ENCODE data around the gene FAM199X. TPM values are rescaled to one million over a fixed set of nuclear protein-coding genes. Genes with fewer than 3 reads are reported as not detected.
A peak's percentile ranks its signal among the peaks of the same experiment; 100 is the strongest.
"Not testable (repeated sequence)": the region's sequence is repeated elsewhere in the genome, so short reads cannot be mapped to it uniquely, and the experiment has no call there.

Gene FAM199X
- total RNA-seq, 1 donor from 2014 or later, result 80.3 TPM

DNA sequence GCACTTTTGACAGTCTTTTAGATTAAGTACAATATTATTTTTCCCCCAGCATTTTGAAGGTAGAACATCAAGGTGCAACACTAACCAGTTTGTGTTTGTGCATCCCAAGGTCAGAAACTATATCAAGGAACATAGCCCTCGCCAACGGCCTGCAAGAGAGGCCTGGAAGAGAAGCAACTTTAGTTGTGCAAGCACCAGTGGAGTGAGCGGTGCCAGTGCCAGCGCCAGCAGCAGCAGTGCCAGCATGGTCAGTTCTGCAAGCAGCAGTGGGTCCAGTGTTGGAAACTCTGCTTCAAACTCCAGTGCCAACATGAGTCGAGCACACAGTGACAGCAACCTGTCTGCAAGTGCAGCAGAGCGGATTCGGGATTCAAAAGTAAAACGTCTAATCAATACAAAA, 21.7 kb downstream of the FAM199X start:
- DNase-seq (ENCODE audit: low spot score in 2 of 2) (no peak), FAIRE-seq (no peak)

DNA sequence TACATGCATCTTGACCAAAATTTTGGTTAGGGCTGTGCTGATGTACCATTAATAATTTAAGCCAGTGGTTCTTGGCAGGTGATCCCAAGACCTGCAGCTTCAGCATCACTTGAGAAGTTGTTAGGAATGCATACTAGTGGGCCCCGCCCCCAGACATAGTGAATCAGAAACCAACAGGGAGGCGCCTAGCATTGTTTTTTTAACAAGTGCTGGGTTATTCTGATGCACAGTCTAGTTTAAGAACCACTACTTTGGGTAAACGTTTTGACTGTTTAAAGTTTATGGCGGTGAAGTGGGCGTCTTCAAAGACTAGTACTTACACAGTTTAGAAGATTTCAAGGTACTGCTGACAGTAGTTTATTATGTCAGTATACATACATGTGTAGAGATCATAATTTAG, 23.6 kb downstream of the FAM199X start:
- FAIRE-seq, result no peak
- DNase-seq (ENCODE audit: low spot score in 2 of 2), result no peak

DNA sequence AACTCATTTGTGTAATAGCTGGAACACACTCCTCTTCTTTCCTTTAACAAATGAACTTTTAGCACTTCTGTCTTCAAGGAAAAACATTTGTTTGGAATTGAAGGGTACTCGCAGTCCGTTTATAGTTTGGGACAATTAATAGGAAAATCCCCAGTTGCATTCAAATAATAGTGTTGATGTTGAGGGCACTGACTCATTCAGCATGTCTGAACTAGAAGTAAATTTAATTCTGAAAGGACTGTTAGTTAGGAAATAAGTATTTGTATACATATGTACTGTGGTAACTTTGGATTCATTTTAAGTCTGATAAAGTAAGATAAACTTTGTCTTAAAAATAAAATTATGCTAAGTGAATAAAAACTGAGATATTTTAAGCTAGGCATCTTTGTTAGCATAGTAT, 27.2 kb downstream of the FAM199X start:
- no peak for DNase-seq (ENCODE audit: low spot score in 2 of 2)
- FAIRE-seq, result no peak

DNA sequence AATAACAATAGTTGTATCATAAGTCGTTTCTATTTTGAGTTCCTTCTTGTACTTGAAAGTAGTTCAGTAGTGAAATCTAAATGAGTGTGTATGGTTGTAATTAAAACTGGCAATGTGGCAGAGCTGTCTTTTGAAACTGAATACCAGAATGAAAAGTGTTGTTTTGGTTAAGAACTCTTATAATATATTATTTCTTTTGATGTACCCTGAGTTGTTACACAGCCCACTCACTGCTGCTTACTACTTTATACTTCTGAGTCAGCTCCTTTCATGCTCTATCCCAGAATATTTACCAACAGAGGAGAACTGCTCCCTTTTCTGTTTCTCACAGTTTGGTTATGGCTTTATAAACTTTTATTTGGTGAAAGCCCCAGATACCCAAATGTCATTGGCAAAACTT, 28.8 kb downstream of the FAM199X start:
- FAIRE-seq (no peak), DNase-seq (ENCODE audit: low spot score in 2 of 2) (no peak)

DNA sequence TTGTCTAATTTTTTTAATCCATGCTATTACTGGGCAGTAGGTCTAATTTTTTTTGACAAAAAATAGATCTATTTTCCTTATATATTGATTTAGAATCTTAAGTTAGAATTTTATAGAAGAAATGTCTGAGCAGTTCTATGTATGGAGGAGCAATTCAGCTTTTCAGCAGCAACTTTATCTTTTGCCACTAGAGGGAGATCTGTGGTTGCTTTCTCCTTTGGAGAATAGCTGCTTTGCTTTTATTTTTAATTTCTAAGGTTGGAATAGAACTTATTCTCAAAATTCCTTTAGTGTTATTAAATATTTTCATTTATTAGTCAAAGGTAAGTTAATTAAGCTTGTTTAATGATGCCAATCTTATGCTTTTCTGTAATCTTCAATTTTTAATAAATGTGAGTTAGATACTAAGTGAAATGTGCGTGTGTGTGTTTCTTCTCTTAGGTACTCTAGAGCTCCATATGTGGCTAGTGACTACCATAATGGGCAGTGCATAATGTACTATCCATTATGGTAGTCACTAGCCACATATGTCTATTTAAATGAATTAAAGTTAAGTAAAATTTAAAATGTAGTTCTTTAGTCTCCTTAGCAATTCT, 29.3 kb downstream of the FAM199X start:
- peak in 1 of 2 donors; percentile 4 for DNase-seq (ENCODE audit: low spot score in 2 of 2)
- FAIRE-seq, result peak; percentile 96

DNA sequence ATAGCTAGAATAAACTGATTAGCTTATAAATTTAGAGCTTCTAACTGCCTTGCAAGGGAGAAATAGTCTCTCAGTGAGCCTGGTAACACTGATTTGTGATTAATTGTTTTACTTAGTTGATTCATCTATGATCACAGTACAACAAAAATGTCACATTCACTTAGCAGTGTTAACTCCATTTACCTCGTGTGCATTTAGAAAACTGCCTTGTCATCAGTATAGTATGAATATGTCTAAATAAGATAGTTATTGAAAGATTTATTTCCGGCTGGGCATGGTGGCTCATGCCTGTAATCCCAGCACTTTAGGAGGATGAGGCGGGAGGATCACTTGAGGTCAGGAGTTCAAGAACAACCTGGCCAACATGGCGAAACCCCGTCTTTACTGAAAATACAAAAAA, 39.3 kb downstream of the FAM199X start:
- no peak for DNase-seq (ENCODE audit: low spot score in 2 of 2)
- no peak for FAIRE-seq

DNA sequence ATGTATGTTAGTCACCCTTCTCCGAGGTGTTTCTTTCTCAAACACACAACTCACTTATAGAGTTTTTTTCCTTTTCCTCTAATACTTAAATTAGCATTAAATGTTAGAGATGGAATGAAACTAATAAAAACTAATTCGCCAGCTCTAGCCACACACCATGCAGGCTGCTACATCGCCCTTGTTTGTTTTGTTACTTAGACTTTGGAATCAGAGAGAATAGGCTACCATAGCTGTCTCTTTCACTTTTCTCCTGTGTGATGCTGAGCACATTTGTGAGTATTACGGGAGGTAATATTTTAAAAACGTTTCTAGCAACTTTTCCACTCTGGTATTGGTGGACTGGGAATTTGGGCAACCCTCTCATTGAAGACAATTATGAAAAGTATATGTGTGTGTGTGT, 44.9 kb downstream of the FAM199X start:
- DNase-seq (ENCODE audit: low spot score in 2 of 2) (no peak), FAIRE-seq (no peak)

DNA sequence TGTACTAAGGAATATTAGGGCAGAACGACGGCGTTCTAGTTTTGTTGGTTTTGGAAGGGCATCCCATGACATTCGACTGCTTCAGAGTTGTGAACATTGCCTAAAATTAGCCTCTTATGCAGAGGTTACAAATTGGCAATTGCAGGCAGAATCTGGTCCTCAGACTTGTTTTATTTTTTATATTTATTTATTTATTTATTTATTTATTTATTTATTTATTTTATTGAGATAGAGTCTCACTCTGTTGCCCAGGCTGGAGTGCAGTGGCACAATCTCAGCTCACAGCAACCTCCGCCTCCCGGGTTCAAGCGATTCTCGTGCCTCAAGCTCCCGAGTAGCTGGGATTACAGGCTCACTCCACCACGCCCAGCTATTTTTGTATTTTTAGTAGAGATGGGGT, 63.8 kb downstream of the FAM199X start:
- not testable (repeated sequence) for FAIRE-seq; DNase-seq (ENCODE audit: low spot score in 2 of 2)

Other genes starting within 250 kb of the FAM199X start
- 22.4 TPM for gene TMSB15B, start 203.8 kb upstream of the FAM199X start, total RNA-seq
- gene H2BW1, start 152.7 kb upstream of the FAM199X start, total RNA-seq, result not detected
- gene H2BW2, start 126.5 kb upstream of the FAM199X start, total RNA-seq, result not detected
- gene TMSB15C, start 90.2 kb upstream of the FAM199X start, total RNA-seq, result 43.2 TPM
- gene ZCCHC18, start 53.9 kb upstream of the FAM199X start, total RNA-seq, result 10.2 TPM
- 10.2 TPM for gene SLC25A53, start 9.4 kb upstream of the FAM199X start, total RNA-seq
- gene ESX1, start 88.5 kb downstream of the FAM199X start, total RNA-seq, result not detected